ENCODE measurements around the gene ABLIM2. TPM values are rescaled to one million over a fixed set of nuclear protein-coding genes. Genes with fewer than 3 reads are reported as not detected.
"Not testable (repeated sequence)": the region's sequence is repeated elsewhere in the genome, so short reads cannot be mapped to it uniquely, and the experiment has no call there.

The ABLIM2 gene
- polyA plus RNA-seq, 1 donor from 2014 or later: 14.9 TPM

GRCh38 chr4:7944599-7945220 lies 213.9 kb downstream of the ABLIM2 start:
- Histone ChIP-seq H3K79me2 (replicated peaks; ENCODE audit: insufficient read depth, low read length) (no peaks in the 10 kb centered on the region), H3K4me2 (ENCODE audit: low read length) (no peak overlapping the region), H4K20me1 (ENCODE audit: insufficient read depth) (no peaks in the 10 kb centered on the region), H3K9me2 (ENCODE audit: insufficient read depth, low read length) (no peaks in the 10 kb centered on the region), H3K9ac (ENCODE audit: low read length) (no peak overlapping the region), H3K27me3 (ENCODE audit: insufficient read depth, low read depth, low read length) (no peaks in the 10 kb centered on the region), H3K27ac (ENCODE audit: low read length) (no peak overlapping the region), H3K9me3 (ENCODE audit: low read length) (no peaks in the 10 kb centered on the region), H3K36me3 (ENCODE audit: insufficient read depth, low read length) (no peaks in the 10 kb centered on the region), H2AFZ (ENCODE audit: low read depth, low read length) (no peak overlapping the region), H3K4me3 (ENCODE audit: low read length) (no peak overlapping the region), H3F3A (ENCODE audit: insufficient read depth, low read length, poor library complexity, severe bottlenecking) (no peaks in the 10 kb centered on the region)
- TF ChIP-seq TAF1 (IDR thresholded peaks at IDR 0.05; ENCODE audit: low read depth): no peak
- TF ChIP-seq, protein P1, sequence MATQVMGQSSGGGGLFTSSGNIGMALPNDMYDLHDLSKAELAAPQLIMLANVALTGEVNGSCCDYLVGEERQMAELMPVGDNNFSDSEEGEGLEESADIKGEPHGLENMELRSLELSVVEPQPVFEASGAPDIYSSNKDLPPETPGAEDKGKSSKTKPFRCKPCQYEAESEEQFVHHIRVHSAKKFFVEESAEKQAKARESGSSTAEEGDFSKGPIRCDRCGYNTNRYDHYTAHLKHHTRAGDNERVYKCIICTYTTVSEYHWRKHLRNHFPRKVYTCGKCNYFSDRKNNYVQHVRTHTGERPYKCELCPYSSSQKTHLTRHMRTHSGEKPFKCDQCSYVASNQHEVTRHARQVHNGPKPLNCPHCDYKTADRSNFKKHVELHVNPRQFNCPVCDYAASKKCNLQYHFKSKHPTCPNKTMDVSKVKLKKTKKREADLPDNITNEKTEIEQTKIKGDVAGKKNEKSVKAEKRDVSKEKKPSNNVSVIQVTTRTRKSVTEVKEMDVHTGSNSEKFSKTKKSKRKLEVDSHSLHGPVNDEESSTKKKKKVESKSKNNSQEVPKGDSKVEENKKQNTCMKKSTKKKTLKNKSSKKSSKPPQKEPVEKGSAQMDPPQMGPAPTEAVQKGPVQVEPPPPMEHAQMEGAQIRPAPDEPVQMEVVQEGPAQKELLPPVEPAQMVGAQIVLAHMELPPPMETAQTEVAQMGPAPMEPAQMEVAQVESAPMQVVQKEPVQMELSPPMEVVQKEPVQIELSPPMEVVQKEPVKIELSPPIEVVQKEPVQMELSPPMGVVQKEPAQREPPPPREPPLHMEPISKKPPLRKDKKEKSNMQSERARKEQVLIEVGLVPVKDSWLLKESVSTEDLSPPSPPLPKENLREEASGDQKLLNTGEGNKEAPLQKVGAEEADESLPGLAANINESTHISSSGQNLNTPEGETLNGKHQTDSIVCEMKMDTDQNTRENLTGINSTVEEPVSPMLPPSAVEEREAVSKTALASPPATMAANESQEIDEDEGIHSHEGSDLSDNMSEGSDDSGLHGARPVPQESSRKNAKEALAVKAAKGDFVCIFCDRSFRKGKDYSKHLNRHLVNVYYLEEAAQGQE (IDR thresholded peaks at IDR 0.05; ENCODE audit: borderline replicate concordance): no peak
- TF ChIP-seq EP300 (conservative IDR thresholded peaks at IDR 0.05; ENCODE audit: poor library complexity, severe bottlenecking): no peak
- TF ChIP-seq, protein P2, sequence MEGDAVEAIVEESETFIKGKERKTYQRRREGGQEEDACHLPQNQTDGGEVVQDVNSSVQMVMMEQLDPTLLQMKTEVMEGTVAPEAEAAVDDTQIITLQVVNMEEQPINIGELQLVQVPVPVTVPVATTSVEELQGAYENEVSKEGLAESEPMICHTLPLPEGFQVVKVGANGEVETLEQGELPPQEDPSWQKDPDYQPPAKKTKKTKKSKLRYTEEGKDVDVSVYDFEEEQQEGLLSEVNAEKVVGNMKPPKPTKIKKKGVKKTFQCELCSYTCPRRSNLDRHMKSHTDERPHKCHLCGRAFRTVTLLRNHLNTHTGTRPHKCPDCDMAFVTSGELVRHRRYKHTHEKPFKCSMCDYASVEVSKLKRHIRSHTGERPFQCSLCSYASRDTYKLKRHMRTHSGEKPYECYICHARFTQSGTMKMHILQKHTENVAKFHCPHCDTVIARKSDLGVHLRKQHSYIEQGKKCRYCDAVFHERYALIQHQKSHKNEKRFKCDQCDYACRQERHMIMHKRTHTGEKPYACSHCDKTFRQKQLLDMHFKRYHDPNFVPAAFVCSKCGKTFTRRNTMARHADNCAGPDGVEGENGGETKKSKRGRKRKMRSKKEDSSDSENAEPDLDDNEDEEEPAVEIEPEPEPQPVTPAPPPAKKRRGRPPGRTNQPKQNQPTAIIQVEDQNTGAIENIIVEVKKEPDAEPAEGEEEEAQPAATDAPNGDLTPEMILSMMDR (IDR thresholded peaks at IDR 0.05; ENCODE audit: poor library complexity, severe bottlenecking): no peak
- TF ChIP-seq EZH2 (IDR thresholded peaks at IDR 0.05; ENCODE audit: borderline replicate concordance, insufficient read depth, low read length, poor library complexity, severe bottlenecking): no peak

- H3K9ac ChIP-seq (ENCODE audit: low read length); H3K9me2 ChIP-seq (ENCODE audit: insufficient read depth, low read length); H4K20me1 ChIP-seq (ENCODE audit: insufficient read depth); H3K4me2 ChIP-seq (ENCODE audit: low read length); H3K27me3 ChIP-seq (ENCODE audit: insufficient read depth, low read depth, low read length); H3K9me3 ChIP-seq (ENCODE audit: low read length); H2AFZ ChIP-seq (ENCODE audit: low read depth, low read length); H3K4me3 ChIP-seq (ENCODE audit: low read length); H3K36me3 ChIP-seq (ENCODE audit: insufficient read depth, low read length); H3K27ac ChIP-seq (ENCODE audit: low read length); H3F3A ChIP-seq (ENCODE audit: insufficient read depth, low read length, poor library complexity, severe bottlenecking); H3K79me2 ChIP-seq (replicated peaks; ENCODE audit: insufficient read depth, low read length): not testable (repeated sequence)
Observed at GRCh38 chr4:7943688-7944087, 214.9 kb downstream of the ABLIM2 start.

GRCh38 chr4:7943211-7943610 lies 215.4 kb downstream of the ABLIM2 start:
- Histone ChIP-seq H3K9me3 (ENCODE audit: low read length) (no peaks in the 10 kb centered on the region), H3K27me3 (ENCODE audit: insufficient read depth, low read depth, low read length) (no peaks in the 10 kb centered on the region), H3K4me2 (ENCODE audit: low read length) (no peak overlapping the region), H3F3A (ENCODE audit: insufficient read depth, low read length, poor library complexity, severe bottlenecking) (no peaks in the 10 kb centered on the region), H4K20me1 (ENCODE audit: insufficient read depth) (peaks cover 4% of the 10 kb centered on the region), H3K27ac (ENCODE audit: low read length) (no peak overlapping the region), H3K9ac (ENCODE audit: low read length) (no peak overlapping the region), H2AFZ (ENCODE audit: low read depth, low read length) (no peak overlapping the region), H3K79me2 (replicated peaks; ENCODE audit: insufficient read depth, low read length) (peaks cover 9% of the 10 kb centered on the region), H3K9me2 (ENCODE audit: insufficient read depth, low read length) (no peaks in the 10 kb centered on the region), H3K4me3 (ENCODE audit: low read length) (no peak overlapping the region), H3K36me3 (ENCODE audit: insufficient read depth, low read length) (no peaks in the 10 kb centered on the region)
- TF ChIP-seq SMC3 (conservative IDR thresholded peaks at IDR 0.05; ENCODE audit: poor library complexity) (no peak), TAF1 (IDR thresholded peaks at IDR 0.05; ENCODE audit: low read depth) (no peak), EP300 (conservative IDR thresholded peaks at IDR 0.05; ENCODE audit: poor library complexity, severe bottlenecking) (no peak), POLR2AphosphoS5 (IDR thresholded peaks at IDR 0.05) (no peak), EZH2 (IDR thresholded peaks at IDR 0.05; ENCODE audit: borderline replicate concordance, insufficient read depth, low read length, poor library complexity, severe bottlenecking) (no peak), MXI1 (conservative IDR thresholded peaks at IDR 0.05; ENCODE audit: poor library complexity, severe bottlenecking) (no peak)
- TF ChIP-seq, protein P2 (IDR thresholded peaks at IDR 0.05; ENCODE audit: poor library complexity, severe bottlenecking): no peak
- TF ChIP-seq, protein P1 (IDR thresholded peaks at IDR 0.05; ENCODE audit: borderline replicate concordance): no peak

All from neural cell (in vitro differentiated cells).